Right ventricle myocardium superior (tissue), 1 donor: ENCODE data around the gene PGF. TPM values are rescaled to one million over a fixed set of nuclear protein-coding genes. Genes with fewer than 3 reads are reported as not detected.

ENCODE experiments used
- ATAC-seq: fragments of 200-7000 bp; cut with Tn5 transposase; one replicate; pipeline ENCODE4 v1.9.1; 2020; ENCODE audit warnings: mild to moderate bottlenecking; ENCODE audit not compliant: poor library complexity
- DNase-seq: peaks from one replicate; pipeline ENCODE4 v3.0.0-alpha.2; 2020
- intact Hi-C: fragments of 100-400 bp; cut with DNase I; formaldehyde crosslinking; loops from one replicate; pipeline ENCODE4 v1.11.2; 2022
- total RNA-seq: library from RNA; stranded (reverse); fragmentation: NEBNext Ultra II Directional; extraction: Animal tissue kit (Norgen Biotek cat#: 25700); gene quantifications from one replicate; pipeline ENCODE4 v1.2.1, GENCODE V29; 2021
- donor health status: DM: no; HTN: yes; CAD: no; lungs with severe emphysema.

Gene PGF
- total RNA-seq, 1 donor from 2014 or later, result 5.1 TPM

GRCh38 chr14:74963178-74963704 lies 7.8 kb upstream of the PGF start:
- ATAC-seq (no peak), DNase-seq (no peak)
- intact Hi-C loops, result no loop called here

DNA sequence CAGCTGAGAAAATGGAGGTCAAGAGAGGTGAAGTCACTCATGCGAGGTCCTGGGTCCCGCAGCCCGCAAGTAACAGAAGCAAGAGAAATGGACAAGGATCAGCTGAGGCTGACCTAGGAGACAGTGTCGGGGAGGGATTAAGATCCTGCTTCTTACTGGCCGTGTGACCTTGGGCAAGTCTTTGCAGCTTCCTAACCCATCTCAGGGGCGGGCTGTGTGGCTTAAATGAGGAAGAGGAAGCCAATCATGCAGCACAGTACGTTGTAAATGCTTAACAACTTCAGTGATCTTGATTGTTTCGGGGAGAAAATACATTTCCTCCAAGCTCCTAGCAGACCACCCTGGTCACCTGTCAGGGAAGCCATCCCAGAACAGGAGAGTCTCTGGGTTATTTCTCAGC lies 7.1 kb upstream of the PGF start:
- no peak for DNase-seq
- no peak for ATAC-seq
- intact Hi-C loops, result no loop called here

DNA sequence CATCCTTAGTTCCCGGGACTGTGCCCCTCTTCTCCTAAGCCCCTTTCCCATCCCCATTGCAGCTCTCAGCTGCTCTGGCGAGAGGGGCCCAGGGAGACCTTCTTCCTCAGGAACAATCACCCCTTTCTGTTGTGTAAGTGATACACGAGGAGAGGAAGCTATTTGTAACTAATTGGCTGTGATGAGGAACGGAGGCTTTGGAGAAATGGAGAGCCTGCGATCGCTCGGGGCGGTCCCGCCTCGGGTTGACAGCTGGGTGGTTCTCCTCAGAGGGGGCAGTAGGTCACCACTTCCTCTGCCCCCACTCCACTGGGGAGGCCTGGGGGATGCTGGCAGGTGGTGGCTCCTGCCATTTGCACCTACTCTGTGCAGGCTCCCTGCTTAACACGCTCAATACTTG lies 6.6 kb upstream of the PGF start:
- DNase-seq (no peak), ATAC-seq (no peak)
- intact Hi-C loops, result no loop called here

DNA sequence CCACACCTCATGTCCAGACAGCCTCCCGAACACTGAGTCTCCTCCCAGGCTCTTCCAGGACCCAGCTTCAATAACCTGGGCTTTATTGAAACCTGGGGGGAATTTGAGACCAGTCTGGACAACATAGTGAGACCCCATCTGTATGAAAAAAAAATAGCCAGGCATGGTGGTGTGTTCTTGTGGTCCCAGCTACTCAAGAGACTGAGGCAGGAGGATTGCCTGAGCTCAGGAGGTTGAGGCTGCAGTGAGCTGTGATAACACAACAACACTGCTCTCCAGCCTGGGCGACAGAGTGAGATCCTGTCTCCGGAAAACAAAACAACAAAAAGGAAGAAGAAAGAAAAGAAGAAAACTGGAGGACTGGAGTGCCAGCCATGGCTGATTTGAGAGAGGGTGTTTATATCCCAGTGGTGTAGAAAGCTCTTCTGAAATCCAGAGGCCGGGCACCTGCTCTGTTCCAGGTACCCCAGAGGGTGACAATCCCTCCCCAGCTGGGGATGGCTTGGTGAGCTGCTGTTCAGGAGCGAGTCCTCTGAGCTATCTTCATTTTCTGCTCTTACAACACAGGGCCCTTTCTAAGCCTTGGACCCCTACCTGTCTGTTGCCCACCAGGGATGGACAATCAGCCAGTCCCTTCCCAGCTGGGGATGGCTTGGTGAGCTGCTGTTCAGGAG lies 6.0 kb upstream of the PGF start:
- intact Hi-C loops, result no loop called here
- ATAC-seq, result no peak
- no peak for DNase-seq

DNA sequence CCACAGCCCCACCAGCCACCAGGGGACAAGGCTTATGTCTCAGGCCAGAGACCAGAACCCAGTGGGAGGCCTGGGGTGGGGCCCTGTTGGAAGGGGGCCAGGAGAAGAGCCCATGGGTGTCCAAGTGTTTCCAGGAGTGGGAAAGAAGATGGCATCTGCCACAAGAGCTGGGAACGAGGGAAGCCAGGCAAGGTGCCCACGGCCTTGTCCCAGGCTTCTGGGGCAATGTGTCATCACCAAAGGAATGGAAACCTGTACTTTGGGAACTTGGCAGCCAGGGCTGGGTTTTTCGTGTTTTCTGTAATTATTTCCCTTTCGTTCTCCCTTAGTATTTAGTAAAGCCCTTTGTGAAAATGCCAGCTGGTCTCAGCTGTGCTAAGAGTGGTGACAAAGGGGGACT lies 5.3 kb upstream of the PGF start:
- intact Hi-C loops, result no loop called here
- DNase-seq (no peak), ATAC-seq (no peak)

DNA sequence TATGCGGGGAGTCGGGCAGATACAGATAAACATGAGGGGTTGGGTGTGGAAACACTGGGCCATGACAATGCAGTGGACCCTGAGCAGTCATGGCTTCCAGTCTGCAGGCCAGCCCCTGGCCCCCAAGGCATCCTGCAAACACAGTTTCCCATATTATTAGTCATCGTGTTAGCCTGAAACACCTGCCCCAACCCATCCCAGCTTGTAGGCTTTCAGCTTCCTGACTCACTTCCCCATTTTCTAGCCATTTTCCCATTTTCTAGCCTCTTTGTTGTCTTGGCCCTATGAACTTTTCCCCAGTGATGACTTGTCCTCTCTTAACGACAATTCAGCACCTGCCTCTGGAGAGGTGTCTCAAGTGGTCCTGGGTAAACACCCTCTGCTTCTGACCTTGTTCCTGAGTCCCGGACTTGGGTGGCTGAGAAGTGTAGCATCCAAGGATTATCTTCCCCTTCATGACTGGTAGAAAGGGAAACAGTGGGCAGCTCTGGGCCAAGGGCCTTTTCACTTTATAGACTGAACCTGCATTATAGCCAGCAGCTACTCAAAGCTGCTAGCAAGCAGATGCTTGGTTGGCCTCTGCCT lies 4.3 kb upstream of the PGF start:
- intact Hi-C loops, result no loop called here
- DNase-seq, result no peak
- no peak for ATAC-seq

DNA sequence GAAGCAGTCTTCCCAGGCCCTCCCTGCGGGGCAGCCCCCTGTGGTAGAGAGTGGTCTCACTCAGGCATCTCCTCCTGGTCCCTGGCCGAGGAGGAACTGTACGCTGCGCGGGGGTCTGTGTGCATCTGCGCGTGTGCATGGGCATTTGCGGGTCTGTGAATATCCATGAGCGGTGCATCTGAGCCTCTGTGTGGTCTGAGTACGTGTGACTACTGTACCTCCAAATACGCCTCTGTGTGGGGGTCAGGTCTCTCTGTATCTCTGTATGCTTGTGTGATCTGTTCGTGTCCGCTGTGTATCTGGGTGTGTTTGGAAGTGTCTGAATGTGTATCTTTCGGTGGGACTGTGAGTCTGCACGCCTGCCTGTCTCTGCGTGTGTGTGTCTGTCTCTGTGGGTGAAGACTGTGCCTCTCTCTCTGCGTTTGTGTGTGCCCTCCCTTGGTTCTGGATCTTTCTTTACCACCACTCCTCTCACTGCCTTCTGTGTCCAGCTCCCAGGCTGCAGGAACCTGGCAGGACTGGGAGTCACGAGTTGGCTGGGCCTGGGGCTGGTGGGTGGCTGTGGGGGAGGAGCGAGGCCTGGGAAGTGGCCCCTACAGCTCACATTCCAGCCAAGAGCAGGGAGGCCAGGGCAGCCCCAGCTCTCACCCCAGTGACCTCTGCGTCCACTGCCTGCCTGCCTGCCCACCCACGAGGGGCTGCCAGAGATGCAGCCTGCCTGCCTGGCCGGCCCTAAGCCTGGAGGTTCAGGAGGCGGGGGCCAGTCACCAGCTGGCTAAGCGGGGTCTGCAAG lies 1.1 kb upstream of the PGF start:
- intact Hi-C loops, result no loop called here
- DNase-seq (no peak), ATAC-seq (no peak)

- ATAC-seq, result no peak
- DNase-seq, result no peak
- intact Hi-C loops, result no loop called here
These were observed 556 bp upstream of the PGF start for GRCh38 chr14:74956027-74956279.

- peak; percentile 11 for ATAC-seq
- DNase-seq, result no peak
- intact Hi-C loops, result no loop called here
These were observed 509 bp downstream of the PGF start for GRCh38 chr14:74954947-74955228.

GRCh38 chr14:74954232-74954946 lies 1.0 kb downstream of the PGF start:
- intact Hi-C loops, result no loop called here
- peak; percentile 64 for DNase-seq
- no peak for ATAC-seq

DNA sequence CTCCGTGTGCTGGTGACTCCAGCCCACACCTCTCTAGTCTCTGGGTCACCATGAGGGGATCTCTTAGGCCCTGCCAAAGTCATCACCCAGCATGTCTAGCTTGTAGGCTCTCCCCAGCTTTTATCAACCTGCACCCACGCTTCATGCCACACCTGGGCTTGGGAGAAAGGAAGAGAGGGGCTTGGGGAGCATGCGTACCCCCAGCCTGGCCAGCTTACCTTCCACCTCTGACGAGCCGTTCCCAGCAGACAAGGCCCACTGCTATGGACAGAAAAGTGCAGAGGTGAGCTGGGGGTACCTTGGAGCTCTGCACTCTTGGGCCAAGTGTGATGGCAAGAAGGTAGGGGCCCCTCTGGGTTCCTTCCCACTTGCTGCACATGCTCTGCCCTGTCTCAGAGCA lies 1.7 kb downstream of the PGF start:
- ATAC-seq (no peak), DNase-seq (no peak)
- intact Hi-C loops, result no loop called here

DNA sequence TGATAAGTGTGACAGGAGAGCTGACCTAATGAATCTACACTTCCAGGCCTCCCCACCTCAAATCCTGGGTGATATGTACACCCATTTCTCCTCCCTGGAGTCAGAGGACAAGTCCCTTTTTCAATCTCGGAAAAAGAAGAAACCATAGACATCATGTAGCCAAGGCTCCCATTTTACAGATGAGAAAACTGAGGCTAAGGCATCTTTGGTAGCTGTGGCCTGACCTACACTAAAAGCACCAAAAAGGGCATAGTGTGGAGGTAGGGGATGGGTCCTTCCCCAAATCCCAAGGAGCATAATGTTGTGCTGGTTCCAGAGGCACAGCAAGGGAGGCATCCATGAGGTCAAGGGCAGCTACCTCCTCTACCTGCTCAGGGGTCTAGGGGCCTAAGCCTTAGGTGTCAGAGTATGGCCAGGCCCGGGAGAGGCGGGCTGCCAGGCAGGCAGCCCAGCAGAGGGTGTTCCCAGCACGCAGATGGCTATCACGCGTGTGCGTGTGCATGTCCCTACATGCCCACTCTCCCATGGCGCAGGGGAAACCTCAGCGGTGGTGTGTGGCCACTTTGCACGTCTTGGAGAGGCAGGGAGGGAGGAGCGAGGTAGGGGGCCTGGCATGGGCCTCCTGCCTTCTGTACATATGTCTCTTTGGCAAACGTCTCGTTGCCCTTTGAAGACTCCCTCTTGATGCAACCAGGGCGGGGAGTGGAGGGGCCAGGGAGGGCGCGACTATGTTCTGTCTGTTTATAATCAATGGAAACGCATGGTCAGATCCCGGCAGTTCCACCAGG lies 2.5 kb downstream of the PGF start:
- ATAC-seq (no peak), DNase-seq (no peak)
- intact Hi-C loops, result no loop called here

- intact Hi-C loops, result no loop called here
- no peak for ATAC-seq
These were observed 3.2 kb downstream of the PGF start for GRCh38 chr14:74952180-74952665.

DNA sequence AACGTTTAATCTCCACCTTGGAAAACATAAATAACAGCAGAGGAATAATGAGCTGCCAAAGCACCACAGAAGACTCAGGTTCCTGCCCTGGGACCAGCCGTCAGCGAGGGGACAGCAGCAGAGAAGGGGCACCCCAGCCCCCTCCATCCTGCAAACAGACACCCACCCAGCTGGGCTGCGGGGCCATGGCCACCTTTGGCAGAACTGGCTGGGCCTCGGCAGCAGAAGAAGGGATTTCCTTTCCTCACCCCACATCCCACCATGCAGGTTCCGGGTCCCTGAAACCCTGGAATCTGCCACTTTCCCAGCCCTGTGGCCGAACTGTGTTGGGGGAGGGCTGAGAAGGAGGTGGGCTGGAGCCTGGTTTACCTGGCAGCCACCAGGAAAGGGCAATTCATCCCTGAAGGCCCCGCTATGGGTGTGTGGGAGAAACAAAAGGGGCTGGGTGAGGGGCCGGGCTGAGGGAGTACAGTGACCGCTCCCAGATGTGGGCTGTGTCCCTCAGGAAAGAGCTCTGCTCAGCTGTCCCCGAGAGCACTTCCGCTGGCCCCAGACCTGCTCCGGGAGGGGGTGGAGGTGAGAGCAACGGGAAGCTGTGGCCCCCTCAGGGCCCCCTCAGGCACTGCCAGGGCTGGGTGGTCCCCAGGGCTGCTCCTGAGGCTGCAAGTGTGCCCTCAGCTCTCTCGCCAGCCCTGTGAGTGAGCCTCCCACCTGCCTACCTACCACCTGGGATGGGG lies 3.8 kb downstream of the PGF start:
- DNase-seq, result no peak
- intact Hi-C loops, result no loop called here
- ATAC-seq, result no peak

More at GRCh38 chr14:74952180-74952665, 3.2 kb downstream of the PGF start:
- no peak for DNase-seq

DNA sequence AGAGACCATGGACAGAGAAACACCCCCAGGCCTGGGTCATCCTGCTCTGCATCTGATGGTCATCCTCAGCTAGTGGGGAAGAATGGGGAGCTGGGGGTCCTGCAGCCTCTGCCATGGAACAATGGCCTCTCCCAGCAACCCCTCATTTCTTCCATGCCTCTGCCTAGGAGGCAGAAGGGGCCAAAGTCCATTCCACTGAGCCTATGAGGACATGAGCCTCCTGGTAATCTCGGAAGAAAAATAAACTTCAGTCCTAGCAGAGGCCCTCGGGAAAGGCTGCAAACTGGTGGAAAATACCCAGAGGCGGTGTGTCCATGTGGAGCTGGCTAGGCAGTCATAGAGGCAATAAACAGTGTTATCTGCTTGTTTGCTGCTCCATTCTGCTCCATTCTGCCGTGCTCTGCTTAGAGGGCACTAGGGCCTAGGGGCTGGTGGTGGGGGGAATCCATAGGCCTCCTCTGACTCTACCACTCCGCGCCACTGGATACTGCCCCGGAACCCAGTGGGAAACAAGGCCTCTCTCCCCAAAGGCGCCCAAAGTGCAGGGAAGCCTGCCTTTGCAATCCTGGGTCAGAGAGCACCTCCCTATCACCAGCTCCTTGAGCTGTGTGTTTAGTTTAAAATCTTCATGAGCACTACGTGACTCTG lies 4.5 kb downstream of the PGF start:
- DNase-seq (no peak), ATAC-seq (no peak)
- intact Hi-C loops, result no loop called here

GRCh38 chr14:74949859-74950573 lies 5.4 kb downstream of the PGF start:
- no peak for DNase-seq

DNA sequence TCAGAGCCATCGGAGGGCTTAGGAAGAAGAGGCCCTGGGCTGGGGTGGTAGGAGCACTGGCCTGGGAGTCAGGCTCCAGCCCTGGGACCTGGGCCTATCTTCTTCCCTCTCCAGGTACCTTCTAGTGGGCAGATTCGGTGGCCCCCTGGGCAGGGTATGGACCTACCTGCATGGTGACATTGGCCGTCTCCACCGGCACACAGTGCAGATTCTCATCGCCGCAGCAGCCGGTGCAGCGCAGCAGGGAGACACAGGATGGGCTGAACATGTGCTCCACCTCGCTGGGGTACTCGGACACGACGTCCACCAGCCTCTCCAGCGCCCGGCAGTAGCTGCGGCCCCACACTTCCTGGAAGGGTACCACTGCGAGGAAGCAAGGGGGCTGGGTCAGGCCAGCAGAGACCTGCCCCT lies 6.2 kb downstream of the PGF start:
- intact Hi-C loops, result loop anchor here (5.0 to 10.0 kb wide), 2 partner anchors 53 to 136 kb away; partner anchors contain the start of gene EIF2B2
- ATAC-seq, result no peak
- DNase-seq, result no peak

More at GRCh38 chr14:74949859-74950573, 5.4 kb downstream of the PGF start:
- ATAC-seq, result no peak
- intact Hi-C loops, result loop anchor here (5.0 to 10.0 kb wide), 2 partner anchors 52 to 135 kb away; partner anchors contain the start of gene EIF2B2
